PC-9 (cell line): ENCODE data around the gene KIF7. TPM values are rescaled to one million over a fixed set of nuclear protein-coding genes. Genes with fewer than 3 reads are reported as not detected.

ENCODE experiments used
- BruUV-seq: library from RNA; stranded (reverse); fragments of 400-500 nt; replicated peaks from 2 replicates; lab custom pipeline; 2021; lab: Mats Ljungman, UMichigan
- CTCF ChIA-PET: fragments of 300-600 bp; sonication (Branson Sonifier 250); formaldehyde crosslinking; loops from one replicate; lab custom pipeline; 2022; ENCODE audit warnings: antibody characterized with exemption; lab: Charles Lee
- POLR2A ChIA-PET: fragments of 300-600 bp; sonication (Branson Sonifier 250); formaldehyde crosslinking; loops from one replicate; lab custom pipeline; 2022; ENCODE audit warnings: antibody characterized with exemption; ENCODE audit not compliant: unreplicated experiment; lab: Charles Lee
- DNase-seq, 2 experiments: peaks; one replicate each; pipeline versions ENCODE4 v3.0.0 to v3.0.0-alpha.2; 2015 to 2022; ENCODE audit warnings: mixed read lengths in 1 of 2
- H2AFZ ChIP-seq: fragments of 200-600 bp; sonication (generic); 2 replicates; pipeline ENCODE4 v1.8.1; 2017; ENCODE audit warnings: antibody characterized with exemption
- H3F3A ChIP-seq: fragments of 200-600 bp; sonication (generic); 2 replicates; pipeline ENCODE4 v1.8.1; 2017; ENCODE audit warnings: antibody characterized with exemption, mild to moderate bottlenecking, low read depth; ENCODE audit not compliant: insufficient read depth
- H3K27ac ChIP-seq: fragments of 200-600 bp; sonication (generic); 2 replicates; pipeline ENCODE4 v1.6.1; 2016; ENCODE audit warnings: mixed run types
- H3K27me3 ChIP-seq: fragments of 200-600 bp; sonication (generic); 2 replicates; pipeline ENCODE4 v1.6.1; 2016; ENCODE audit warnings: low read depth, mixed run types; ENCODE audit not compliant: insufficient read depth
- H3K36me3 ChIP-seq: fragments of 200-600 bp; sonication (generic); 2 replicates; pipeline ENCODE4 v1.6.1; 2016; ENCODE audit warnings: low read depth, mixed run types
- H3K4me1 ChIP-seq: fragments of 200-600 bp; sonication (generic); replicated peaks from 2 replicates; pipeline ENCODE4 v1.6.1; 2016; ENCODE audit warnings: mixed run types; ENCODE audit not compliant: insufficient read depth
- H3K4me2 ChIP-seq: fragments of 200-600 bp; sonication (generic); 2 replicates; pipeline ENCODE4 v1.6.1; 2017; ENCODE audit warnings: mixed run types
- H3K4me3 ChIP-seq: fragments of 200-600 bp; sonication (generic); 2 replicates; pipeline ENCODE4 v1.6.1; 2016; ENCODE audit warnings: mixed run types
- H3K79me2 ChIP-seq: fragments of 200-600 bp; sonication (generic); 2 replicates; pipeline ENCODE4 v1.6.1; 2017; ENCODE audit warnings: low read depth, mixed run types
- H3K9me2 ChIP-seq: fragments of 200-600 bp; sonication (generic); 2 replicates; pipeline ENCODE4 v1.8.1; 2017; ENCODE audit warnings: mild to moderate bottlenecking; ENCODE audit not compliant: insufficient read depth
- H3K9me3 ChIP-seq: fragments of 200-600 bp; sonication (generic); 2 replicates; pipeline ENCODE4 v1.8.1; 2016; ENCODE audit warnings: low read depth; ENCODE audit not compliant: insufficient read depth
- H4K20me1 ChIP-seq: fragments of 200-600 bp; sonication (generic); 2 replicates; pipeline ENCODE4 v1.8.1; 2017; ENCODE audit not compliant: insufficient read depth
- CTCF ChIP-seq: fragments of 200-600 bp; sonication (generic); conservative IDR thresholded peaks from 2 replicates; pipeline ENCODE4 v1.6.1; 2017; ENCODE audit warnings: mixed run types, antibody characterized with exemption, mild to moderate bottlenecking, moderate library complexity
- EZH2 ChIP-seq: fragments of 200-600 bp; sonication (generic); IDR thresholded peaks from 2 replicates; pipeline ENCODE4 v1.8.0; 2017; ENCODE audit warnings: antibody characterized with exemption, low read depth
- intact Hi-C: fragments of 100-400 bp; cut with micrococcal nuclease; formaldehyde crosslinking; loops from one replicate; pipeline ENCODE4 v1.10.0; 2022; ENCODE audit not compliant: unreplicated experiment
- total RNA-seq: library from RNA; stranded (reverse); gene quantifications from 2 replicates; pipeline ENCODE4 v1.2.3, GENCODE V29; 2021

KIF7 gene
- total RNA-seq, 1 experiment from 2014 or later, result 13.3 TPM

- Histone ChIP-seq H3K9me2 (no peaks in the 10 kb centered on the region), H3K4me1 (no peaks in the 10 kb centered on the region), H2AFZ (no peak overlapping the region), H3K36me3 (peaks cover 37% of the 10 kb centered on the region), H3K9me3 (peaks cover 9% of the 10 kb centered on the region; the same call in 1 of the 2 replicates), H3K4me2 (no peak overlapping the region), H4K20me1 (no peaks in the 10 kb centered on the region), H3K4me3 (no peak overlapping the region), H3K79me2 (no peaks in the 10 kb centered on the region; the same call in 1 of the 2 replicates), H3F3A (peaks cover 8% of the 10 kb centered on the region; the same call in 1 of the 2 replicates), H3K27ac (no peak overlapping the region), H3K27me3 (no peaks in the 10 kb centered on the region)
- BruUV-seq, result no TSS peak
- ChIA-PET CTCF (no interaction called here), POLR2A (interaction anchor here (0.5 kb wide), 2 partner anchors 364 to 699 kb away, joined by 5 to 8 read pairs; no protein-coding TSS in a partner anchor)
- TF ChIP-seq EZH2 (no peak), CTCF (no peak)
- intact Hi-C loops, result no loop called here
- DNase-seq, result no peak
Observed at GRCh38 chr15:89616228-89616627, 39.0 kb downstream of the KIF7 start.

DNA sequence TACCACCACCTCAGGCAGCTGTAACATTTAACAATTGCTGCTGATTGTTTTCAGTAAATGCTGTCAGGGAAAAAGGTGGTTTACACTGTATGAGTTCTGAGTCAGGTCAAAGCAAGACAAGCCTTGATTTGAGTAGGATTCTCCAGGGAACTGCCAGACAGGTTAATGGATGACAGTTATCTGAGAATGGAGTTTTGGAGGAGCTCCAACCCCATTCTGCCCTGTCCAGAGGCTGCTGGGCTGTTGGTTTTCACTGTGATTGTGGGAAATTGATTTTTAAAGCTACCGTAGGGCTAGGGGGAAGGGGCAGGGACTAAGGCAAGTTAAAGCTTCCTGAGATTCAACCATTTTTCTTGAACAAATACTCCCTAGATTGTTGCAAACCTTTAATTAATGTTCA lies 40.1 kb downstream of the KIF7 start:
- Histone ChIP-seq H3K9me3 (peaks cover 9% of the 10 kb centered on the region; the same call in 1 of the 2 replicates), H4K20me1 (no peaks in the 10 kb centered on the region), H2AFZ (no peak overlapping the region), H3K27ac (no peak overlapping the region), H3K4me3 (no peak overlapping the region), H3K36me3 (peaks cover 42% of the 10 kb centered on the region), H3F3A (peaks cover 12% of the 10 kb centered on the region), H3K79me2 (no peaks in the 10 kb centered on the region; the same call in 1 of the 2 replicates), H3K4me2 (no peak overlapping the region), H3K9me2 (no peaks in the 10 kb centered on the region), H3K27me3 (no peaks in the 10 kb centered on the region), H3K4me1 (no peaks in the 10 kb centered on the region)
- TF ChIP-seq EZH2, result no peak
- no peak for TF ChIP-seq CTCF
- no peak for DNase-seq
- BruUV-seq, result no TSS peak
- intact Hi-C loops, result no loop called here
- POLR2A ChIA-PET, result no interaction called here
- CTCF ChIA-PET, result no interaction called here

DNA sequence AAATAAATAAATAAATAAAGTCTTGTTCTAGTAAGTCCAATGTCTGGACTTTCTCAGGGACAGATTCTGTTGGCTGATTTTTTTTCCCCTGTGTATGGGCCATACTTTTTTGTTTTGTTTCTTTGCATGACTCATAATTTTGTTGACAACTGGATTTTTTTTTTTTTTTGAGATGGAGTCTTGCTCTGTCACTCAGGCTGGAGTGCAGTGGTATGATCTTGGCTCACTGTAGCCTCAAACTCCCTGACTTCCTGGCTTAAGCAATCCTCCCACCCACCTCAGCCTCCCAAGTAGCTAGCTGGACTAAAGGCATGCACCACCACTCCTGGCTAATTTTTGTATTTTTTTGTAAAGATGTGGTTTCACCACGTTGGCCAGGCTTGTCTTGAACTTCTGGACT lies 41.1 kb downstream of the KIF7 start:
- no peak overlapping the region for H3K4me3 ChIP-seq
- H3K27me3 ChIP-seq, result no peaks in the 10 kb centered on the region
- H3K4me2 ChIP-seq, result no peak overlapping the region
- no peaks in the 10 kb centered on the region for H3K9me2 ChIP-seq
- H4K20me1 ChIP-seq, result no peaks in the 10 kb centered on the region
- H2AFZ ChIP-seq, result no peak overlapping the region
- H3K4me1 ChIP-seq, result no peaks in the 10 kb centered on the region
- BruUV-seq, result no TSS peak
- ChIA-PET CTCF (no interaction called here), POLR2A (no interaction called here)
- intact Hi-C loops, result no loop called here
- H3K36me3 ChIP-seq, result peaks cover 41% of the 10 kb centered on the region
- TF ChIP-seq CTCF, result no peak
- TF ChIP-seq EZH2, result no peak
- H3K9me3 ChIP-seq, result peaks cover 9% of the 10 kb centered on the region; the same call in 1 of the 2 replicates
- H3K79me2 ChIP-seq, result no peaks in the 10 kb centered on the region; the same call in 1 of the 2 replicates
- no peak for DNase-seq
- H3K27ac ChIP-seq, result no peak overlapping the region
- peaks cover 18% of the 10 kb centered on the region for H3F3A ChIP-seq
